H1 (cell line): ENCODE measurements around the gene ASTN2.

Experiments
- CEBPB ChIP-seq: IDR thresholded peaks from 2 replicates; pipeline ENCODE4 v1.6.1; 2012; ENCODE audit warnings: low read depth, low read length
- EZH2 ChIP-seq: fragments of 200-600 bp; sonication (generic); IDR thresholded peaks from 2 replicates; pipeline ENCODE4 v1.7.1; 2012; ENCODE audit warnings: low read depth, mild to moderate bottlenecking, moderate library complexity, low read length, inconsistent platforms; ENCODE audit not compliant: severe bottlenecking
- JUND ChIP-seq: IDR thresholded peaks from 2 replicates; pipeline ENCODE4 v1.6.1; 2011; ENCODE audit warnings: mild to moderate bottlenecking, improper control_type of control experiment, low read length
- KDM1A ChIP-seq: fragments of 200-600, 300-600 bp; sonication (generic); IDR thresholded peaks from 2 replicates; pipeline ENCODE4 v1.7.1; 2016; ENCODE audit warnings: mild to moderate bottlenecking, low read length, borderline replicate concordance
- PHF8 ChIP-seq: fragments of 200-600 bp; sonication (generic); conservative IDR thresholded peaks from 2 replicates; pipeline ENCODE4 v1.7.1; 2012; ENCODE audit warnings: low read depth, mild to moderate bottlenecking, inconsistent platforms, low read length, moderate library complexity
- POLR2AphosphoS5 ChIP-seq: IDR thresholded peaks from 2 replicates; pipeline ENCODE4 v1.6.1; 2011; ENCODE audit warnings: low read depth, low read length
- RFX5 ChIP-seq: IDR thresholded peaks from 2 replicates; pipeline ENCODE4 v1.6.1; 2011; ENCODE audit warnings: low read depth, low read length, improper control_type of control experiment, borderline replicate concordance
- SP1 ChIP-seq: IDR thresholded peaks from 2 replicates; pipeline ENCODE4 v1.6.1; 2011; ENCODE audit warnings: low read depth, low read length
- SP4 ChIP-seq: IDR thresholded peaks from 2 replicates; pipeline ENCODE4 v1.6.1; 2012; ENCODE audit warnings: low read length, inconsistent platforms
- SRF ChIP-seq: IDR thresholded peaks from 2 replicates; pipeline ENCODE4 v1.6.1; 2011; ENCODE audit warnings: mild to moderate bottlenecking, low read depth, low read length, moderate library complexity
- TAF1 ChIP-seq: IDR thresholded peaks from 2 replicates; pipeline ENCODE4 v1.6.1; 2011; ENCODE audit warnings: mild to moderate bottlenecking, low read depth, low read length
- TF ChIP-seq, protein P1 (sequence below), 3 experiments: IDR thresholded peaks; 1 replicate in 2 of 3; 2 replicates in 1 of 3; pipeline versions ENCODE4 v1.5.1 to v1.6.1; 2011; ENCODE audit warnings: low read length in 3 of 3, mild to moderate bottlenecking in 3 of 3, inconsistent platforms in 2 of 3, low read depth in 1 of 3, moderate library complexity in 1 of 3; ENCODE audit not compliant: insufficient read depth in 1 of 3; ENCODE audit errors: control extremely low read depth in 1 of 3

DNA sequence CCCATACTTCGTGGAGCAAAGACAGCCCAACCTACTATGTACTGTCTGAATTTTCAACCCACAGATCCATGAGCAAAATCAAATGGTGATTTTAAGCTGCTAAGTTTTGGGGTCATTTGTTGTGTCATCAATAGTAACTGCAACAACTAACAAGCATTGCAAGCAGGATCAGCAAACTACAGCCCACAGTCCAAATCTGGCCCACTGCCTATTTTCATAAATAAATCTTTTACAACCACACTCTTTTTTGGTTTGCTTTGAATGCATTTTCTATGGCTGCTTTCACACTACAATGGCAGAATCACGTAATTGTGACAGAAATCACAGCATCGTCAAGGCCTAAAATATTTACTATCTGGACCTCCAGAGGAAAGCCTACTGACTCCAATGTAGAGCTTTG, 964.9 kb downstream of the ASTN2 start:
- TF ChIP-seq, protein P1, sequence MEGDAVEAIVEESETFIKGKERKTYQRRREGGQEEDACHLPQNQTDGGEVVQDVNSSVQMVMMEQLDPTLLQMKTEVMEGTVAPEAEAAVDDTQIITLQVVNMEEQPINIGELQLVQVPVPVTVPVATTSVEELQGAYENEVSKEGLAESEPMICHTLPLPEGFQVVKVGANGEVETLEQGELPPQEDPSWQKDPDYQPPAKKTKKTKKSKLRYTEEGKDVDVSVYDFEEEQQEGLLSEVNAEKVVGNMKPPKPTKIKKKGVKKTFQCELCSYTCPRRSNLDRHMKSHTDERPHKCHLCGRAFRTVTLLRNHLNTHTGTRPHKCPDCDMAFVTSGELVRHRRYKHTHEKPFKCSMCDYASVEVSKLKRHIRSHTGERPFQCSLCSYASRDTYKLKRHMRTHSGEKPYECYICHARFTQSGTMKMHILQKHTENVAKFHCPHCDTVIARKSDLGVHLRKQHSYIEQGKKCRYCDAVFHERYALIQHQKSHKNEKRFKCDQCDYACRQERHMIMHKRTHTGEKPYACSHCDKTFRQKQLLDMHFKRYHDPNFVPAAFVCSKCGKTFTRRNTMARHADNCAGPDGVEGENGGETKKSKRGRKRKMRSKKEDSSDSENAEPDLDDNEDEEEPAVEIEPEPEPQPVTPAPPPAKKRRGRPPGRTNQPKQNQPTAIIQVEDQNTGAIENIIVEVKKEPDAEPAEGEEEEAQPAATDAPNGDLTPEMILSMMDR (IDR thresholded peaks at IDR 0.05; ENCODE audit: control extremely low read depth in 1 of 3, insufficient read depth in 1 of 3, low read depth in 1 of 3, low read length in 3 of 3): no peak
- no peak for TF ChIP-seq JUND
- TF ChIP-seq PHF8: no peak
- TF ChIP-seq SRF: no peak
- TF ChIP-seq EZH2: no peak
- no peak for TF ChIP-seq TAF1
- TF ChIP-seq SP4: no peak
- TF ChIP-seq POLR2AphosphoS5: no peak
- no peak for TF ChIP-seq RFX5
- TF ChIP-seq CEBPB: no peak
- TF ChIP-seq SP1: no peak
- no peak for TF ChIP-seq KDM1A
